ENCODE data around the gene FOXP4.

- TF ChIP-seq CTCF (IDR thresholded peaks at IDR 0.05) (no peak), POLR2A (IDR thresholded peaks at IDR 0.05) (no peak)
These were observed 103.4 kb downstream of the FOXP4 start for GRCh38 chr6:41649596-41649995.

Measured in body of pancreas (tissue), 4 donors.